Spinal cord (tissue), 10 donors: ENCODE measurements around the gene HSPB7. TPM values are rescaled to one million over a fixed set of nuclear protein-coding genes. Genes with fewer than 3 reads are reported as not detected.
A peak's percentile ranks its signal among the peaks of the same experiment; 100 is the strongest.
"Not testable (repeated sequence)": the region's sequence is repeated elsewhere in the genome, so short reads cannot be mapped to it uniquely, and the experiment has no call there.

Experiments
- DNase-seq, 6 donors: peaks; one replicate each; pipeline versions ENCODE4 v3.0.0 to v3.0.0-alpha.2; 2013 to 2015; ENCODE audit warnings: low spot score in 6 of 6, low read depth in 4 of 6
- H3K27ac ChIP-seq: one replicate; pipeline ENCODE4 v1.5.1; 2013; ENCODE audit warnings: low read depth, low read length, control low read depth
- H3K27me3 ChIP-seq: one replicate; pipeline ENCODE4 v1.6.1; 2013; ENCODE audit warnings: low read length; ENCODE audit not compliant: control insufficient read depth, insufficient read depth
- H3K36me3 ChIP-seq: one replicate; pipeline ENCODE4 v1.6.1; 2013; ENCODE audit warnings: low read length; ENCODE audit not compliant: control insufficient read depth, insufficient read depth
- H3K4me1 ChIP-seq: one replicate; pipeline ENCODE4 v1.6.1; 2013; ENCODE audit warnings: low read length; ENCODE audit not compliant: control insufficient read depth, insufficient read depth
- H3K4me3 ChIP-seq: one replicate; pipeline ENCODE4 v1.5.1; 2013; ENCODE audit warnings: low read depth, low read length, control low read depth
- H3K9me3 ChIP-seq: one replicate; pipeline ENCODE4 v1.6.1; 2013; ENCODE audit warnings: low read length; ENCODE audit not compliant: control insufficient read depth, insufficient read depth
- WGBS: methylation state at CpG from one replicate; pipeline ENCODE4 v1.1.5; 2013; ENCODE audit warnings: missing lambda C conversion rate; ENCODE audit not compliant: insufficient coverage; 5-methylcytosine and 5-hydroxymethylcytosine counted together
- polyA plus RNA-seq, 2 donors: library from polyadenylated mRNA; unstranded; fragments of 120-200 nt; gene quantifications; one replicate each; pipeline ENCODE4 v1.2.1, GENCODE V29; 2013; ENCODE audit not compliant: insufficient read length in 2 of 2
- total RNA-seq, 2 donors: library from RNA; depleted of rRNA in 1 of 2; stranded (reverse); fragments of 120-200 nt in 1 of 2; fragments of >200 nt in 1 of 2; gene quantifications; one replicate each; pipeline versions ENCODE4 v1.2.3 to v1.2.4, GENCODE V29; 2013 to 2014
- donor health status: healthy.

Gene HSPB7
- total and polyA plus RNA-seq, 4 donors: 1.4 to 2.7 (median 2.1) TPM

- peaks cover 16% of the 10 kb centered on the region for H3K4me1 ChIP-seq
- not testable (repeated sequence) for H3K4me3 ChIP-seq, H3K36me3 ChIP-seq, H3K27ac ChIP-seq, H3K27me3 ChIP-seq, H3K9me3 ChIP-seq, DNase-seq
- WGBS: 67% methylated on average over 6 of the region's 18 CpGs
These were observed 44.3 kb upstream of the HSPB7 start for GRCh38 chr1:16061989-16062686.

- H3K27me3 ChIP-seq: no peaks in the 10 kb centered on the region
- peaks cover 11% of the 10 kb centered on the region for H3K4me1 ChIP-seq
- 79% methylated on average over 3 of the region's 3 CpGs for WGBS
- peaks cover 8% of the 10 kb centered on the region for H3K36me3 ChIP-seq
- no peak overlapping the region for H3K4me3 ChIP-seq
- no peak overlapping the region for H3K27ac ChIP-seq
- DNase-seq: no peak
- no peaks in the 10 kb centered on the region for H3K9me3 ChIP-seq
These were observed 43.4 kb upstream of the HSPB7 start for GRCh38 chr1:16061266-16061665.

- H3K4me1 ChIP-seq, H3K9me3 ChIP-seq, H3K4me3 ChIP-seq, H3K36me3 ChIP-seq, H3K27ac ChIP-seq, DNase-seq, H3K27me3 ChIP-seq: not testable (repeated sequence)
- 74% methylated on average over 11 of the region's 20 CpGs for WGBS
These were observed 40.7 kb upstream of the HSPB7 start for GRCh38 chr1:16058394-16059120.

GRCh38 chr1:16057314-16057915, 39.6 kb upstream of the HSPB7 start:
- DNase-seq, H3K9me3 ChIP-seq, H3K27ac ChIP-seq, H3K4me1 ChIP-seq, H3K4me3 ChIP-seq, H3K27me3 ChIP-seq, H3K36me3 ChIP-seq: not testable (repeated sequence)
- 77% methylated on average over 6 of the region's 7 CpGs for WGBS

GRCh38 chr1:16056521-16056912, 38.7 kb upstream of the HSPB7 start:
- H3K27me3 ChIP-seq, H3K4me3 ChIP-seq, H3K36me3 ChIP-seq, H3K4me1 ChIP-seq, H3K9me3 ChIP-seq, DNase-seq, H3K27ac ChIP-seq: not testable (repeated sequence)
- 80% methylated on average over 1 of the region's 4 CpGs for WGBS

- WGBS: 35% methylated on average over 6 of the region's 18 CpGs
- Histone ChIP-seq H3K27me3 (no peaks in the 10 kb centered on the region), H3K27ac (no peak overlapping the region), H3K36me3 (peaks cover 8% of the 10 kb centered on the region), H3K4me1 (peaks cover 5% of the 10 kb centered on the region), H3K4me3 (no peak overlapping the region), H3K9me3 (no peaks in the 10 kb centered on the region)
- peak in 5 of 6 donors; percentile 50 to 94 (median 65) for DNase-seq
These were observed 38.0 kb upstream of the HSPB7 start for GRCh38 chr1:16055613-16056520.

- H3K4me1 ChIP-seq: peaks cover 5% of the 10 kb centered on the region
- H3K9me3 ChIP-seq: no peaks in the 10 kb centered on the region
- H3K27me3 ChIP-seq: no peaks in the 10 kb centered on the region
- 64% methylated on average over 5 of the region's 7 CpGs for WGBS
- no peak overlapping the region for H3K27ac ChIP-seq
- no peak overlapping the region for H3K4me3 ChIP-seq
- DNase-seq: no peak
- H3K36me3 ChIP-seq: peaks cover 8% of the 10 kb centered on the region
These were observed 37.0 kb upstream of the HSPB7 start for GRCh38 chr1:16054598-16055540.

- Histone ChIP-seq H3K4me3 (no peak overlapping the region), H3K9me3 (no peaks in the 10 kb centered on the region), H3K36me3 (peaks cover 8% of the 10 kb centered on the region), H3K27me3 (peaks cover under 1% of the 10 kb centered on the region), H3K27ac (no peak overlapping the region), H3K4me1 (peaks cover 9% of the 10 kb centered on the region)
- DNase-seq: no peak
- WGBS: 100% methylated on average over 2 of the region's 8 CpGs
These were observed 36.1 kb upstream of the HSPB7 start for GRCh38 chr1:16053781-16054502.
